Stimulated activated CD8-positive, alpha-beta memory T cell treated with anti-CD3 and anti-CD28 coated beads, Interleukin-15, amount 100 ng/mL, for 24 hours (primary cell): ENCODE data around the gene PEDS1.
"Not testable (repeated sequence)": the region's sequence is repeated elsewhere in the genome, so short reads cannot be mapped to it uniquely, and the experiment has no call there.

Experiments used
- DNase-seq: peaks from one replicate; pipeline ENCODE4 v3.0.0-alpha.2; 2020; ENCODE audit warnings: low read depth

The PEDS1 gene

GRCh38 chr20:50190251-50191064 lies 36.9 kb upstream of the PEDS1 start, which contains the start of gene CEBPB:
Gene CEBPB (plus strand): TSS chr20:50190830. CDS start chr20:50191034, 204 bp downstream.
- DNase-seq, result peak; percentile 67

- no peak for DNase-seq
These were observed 36.2 kb upstream of the PEDS1 start for GRCh38 chr20:50189681-50190250.

DNA sequence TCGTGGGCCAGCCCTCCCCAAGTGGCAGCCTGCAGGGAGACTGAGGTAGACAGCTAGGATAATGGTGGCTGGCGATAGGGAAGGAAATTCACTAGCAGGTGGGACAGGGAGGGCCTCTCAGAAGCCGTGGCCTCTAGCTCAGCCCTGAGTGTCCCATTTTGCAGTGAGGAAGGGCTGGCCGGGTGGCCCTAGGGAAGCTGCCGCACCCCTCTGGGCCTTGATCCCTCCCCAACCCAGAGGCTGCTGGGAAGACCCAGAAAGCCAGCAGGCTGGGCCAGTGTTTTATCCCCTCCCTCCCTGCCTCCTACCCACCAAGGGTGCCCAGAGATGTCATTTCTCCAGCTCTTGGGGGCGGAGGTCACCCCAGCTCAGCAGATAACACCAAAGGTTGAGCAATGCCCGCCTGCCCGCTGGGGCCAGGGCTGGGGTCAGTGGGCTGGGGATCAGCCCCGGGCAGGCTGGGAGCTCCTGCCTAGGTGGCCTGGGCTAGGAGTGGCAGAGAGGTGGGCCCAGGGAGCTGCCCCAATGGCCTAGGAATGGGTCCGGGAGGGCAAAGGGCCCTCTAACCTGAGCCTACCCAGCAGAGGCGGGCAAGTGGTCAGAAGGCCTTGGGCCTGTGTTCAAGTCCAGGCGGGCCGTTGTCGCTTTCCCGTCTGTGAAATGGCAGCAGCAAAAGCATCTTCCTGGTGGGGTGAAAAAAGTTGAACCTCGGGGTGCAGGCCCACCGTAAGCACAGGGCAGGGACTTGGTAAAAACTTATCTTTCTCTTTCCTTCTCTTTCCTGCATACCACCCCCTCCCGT lies 35.6 kb upstream of the PEDS1 start:
- DNase-seq, result no peak

DNA sequence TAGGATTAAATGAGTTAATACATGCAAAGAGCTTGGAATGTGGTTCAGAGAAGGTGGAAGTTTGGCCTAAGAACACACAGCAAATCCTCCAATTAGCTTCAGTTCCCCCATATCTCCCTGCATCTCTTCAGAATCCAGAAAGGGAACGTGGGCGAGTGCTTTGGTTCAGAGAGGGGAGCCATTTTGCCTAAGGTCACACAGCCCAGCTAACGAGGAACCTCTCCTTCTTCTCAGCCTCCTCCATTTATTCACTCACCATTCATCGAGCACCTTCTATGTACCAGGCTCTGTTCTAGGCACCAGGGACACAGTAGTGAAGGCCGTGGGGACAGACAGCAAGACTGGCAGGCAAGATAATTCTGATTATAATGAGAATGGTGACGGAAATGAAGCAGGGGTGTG lies 34.8 kb upstream of the PEDS1 start:
- no peak for DNase-seq

DNA sequence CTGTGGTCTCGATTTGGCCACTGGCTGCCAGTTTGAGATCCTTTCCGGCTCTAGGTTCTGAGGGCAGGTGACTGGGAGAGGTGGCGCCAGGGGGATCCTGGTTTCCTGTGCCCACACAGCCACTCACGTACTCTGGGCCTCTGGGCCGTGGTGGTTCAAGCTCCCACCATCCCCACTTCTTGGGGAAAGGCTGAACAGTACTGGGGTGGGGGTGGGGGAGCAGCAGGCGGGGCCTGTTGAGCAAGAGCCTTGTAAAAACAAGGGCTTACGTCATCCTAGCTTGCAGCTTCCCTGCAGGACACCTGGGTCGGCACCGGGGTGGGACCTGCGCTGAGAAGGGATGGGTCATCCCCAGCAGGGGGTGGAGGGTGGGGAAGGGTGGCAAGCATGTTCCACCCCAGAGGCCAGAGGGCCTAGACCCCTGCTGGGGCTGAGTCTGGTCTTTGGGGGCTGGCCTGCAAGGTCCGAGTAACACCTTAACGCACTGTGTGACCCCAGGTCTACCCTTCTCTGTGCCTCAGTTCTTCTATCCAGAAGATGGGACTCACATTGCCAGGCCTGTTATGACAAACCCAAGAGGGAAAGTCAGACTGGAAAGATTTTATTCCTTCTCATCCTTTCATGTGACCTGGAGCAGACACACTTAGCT lies 34.0 kb upstream of the PEDS1 start:
- DNase-seq, result no peak

DNA sequence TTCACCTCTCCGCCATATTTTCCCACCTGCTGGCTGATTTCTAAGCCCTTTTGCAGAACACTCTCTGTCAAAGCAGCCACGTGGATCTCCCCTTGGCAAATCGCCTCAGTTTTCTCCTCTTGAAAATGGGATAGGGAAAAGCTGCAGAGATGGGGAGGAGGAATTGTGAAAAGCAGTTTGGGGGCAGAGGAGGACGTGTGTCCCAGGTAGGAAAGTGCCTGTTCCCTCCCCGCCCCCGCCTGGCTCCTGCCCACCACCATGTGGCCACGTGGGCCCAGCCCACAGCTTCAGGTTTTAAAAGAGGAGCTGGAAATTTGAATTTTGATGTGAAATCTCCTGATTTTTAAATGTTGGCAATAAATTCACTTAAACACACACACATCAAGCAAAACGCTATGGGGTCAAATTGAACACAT lies 33.5 kb upstream of the PEDS1 start:
- DNase-seq, result no peak

GRCh38 chr20:50186151-50186885 lies 32.8 kb upstream of the PEDS1 start:
- peak; percentile 97 for DNase-seq

DNA sequence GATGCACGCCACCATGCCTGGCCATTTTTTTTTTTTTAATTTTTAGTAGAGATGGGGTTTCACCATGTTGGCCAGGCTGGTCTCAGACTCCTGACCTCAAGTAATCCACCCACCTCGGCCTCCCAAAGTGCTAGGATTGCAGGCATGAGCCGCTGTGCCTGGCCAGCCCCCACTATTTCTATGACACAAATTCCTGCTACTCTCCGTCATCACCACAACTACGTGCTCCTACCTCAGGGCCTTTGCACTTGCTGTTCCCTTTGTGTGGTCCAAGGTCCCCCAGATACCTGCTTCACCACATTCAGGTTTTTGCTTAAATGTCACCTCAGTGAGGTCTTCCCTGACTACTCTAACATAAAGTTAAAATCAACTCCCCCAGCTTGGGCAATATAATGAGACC lies 31.9 kb upstream of the PEDS1 start:
- no peak for DNase-seq

DNA sequence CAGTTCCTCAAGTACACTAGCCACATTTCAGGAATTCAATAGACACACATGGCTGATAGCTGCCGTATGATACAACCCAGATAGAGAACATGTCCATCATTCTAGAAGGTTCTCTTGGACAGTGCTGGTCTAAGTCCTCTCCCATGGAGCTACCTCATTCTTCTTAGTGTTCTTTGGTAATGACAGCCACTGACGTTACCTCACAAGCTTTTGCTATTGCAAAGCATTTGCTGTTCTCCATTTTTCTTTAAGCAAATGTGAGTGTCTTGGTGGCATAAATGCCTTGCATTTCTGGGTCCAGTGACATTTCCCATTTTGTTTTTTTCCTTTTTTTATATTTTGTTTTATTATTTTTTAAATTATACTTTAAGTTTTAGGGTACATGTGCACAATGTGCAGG lies 28.8 kb upstream of the PEDS1 start:
- DNase-seq, result no peak

DNA sequence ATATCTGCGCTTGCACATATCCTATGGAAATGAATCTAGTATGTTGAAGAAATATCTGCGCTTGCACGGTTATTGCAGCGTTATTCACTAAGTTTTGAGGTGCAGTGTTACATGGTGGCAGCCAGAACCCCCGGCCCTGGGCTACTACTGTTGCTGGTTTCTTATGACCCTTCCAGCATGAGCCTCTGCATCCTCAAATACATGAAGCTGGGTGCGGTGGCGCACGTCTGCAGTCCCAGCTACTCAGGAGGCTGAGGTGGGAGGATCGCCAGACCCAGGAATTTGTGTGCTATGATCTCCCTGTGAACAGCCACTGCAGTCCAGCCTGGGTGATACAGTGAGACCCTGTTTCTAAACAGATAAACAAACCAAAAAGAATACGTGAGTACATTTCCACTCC lies 27.8 kb upstream of the PEDS1 start:
- no peak for DNase-seq

DNA sequence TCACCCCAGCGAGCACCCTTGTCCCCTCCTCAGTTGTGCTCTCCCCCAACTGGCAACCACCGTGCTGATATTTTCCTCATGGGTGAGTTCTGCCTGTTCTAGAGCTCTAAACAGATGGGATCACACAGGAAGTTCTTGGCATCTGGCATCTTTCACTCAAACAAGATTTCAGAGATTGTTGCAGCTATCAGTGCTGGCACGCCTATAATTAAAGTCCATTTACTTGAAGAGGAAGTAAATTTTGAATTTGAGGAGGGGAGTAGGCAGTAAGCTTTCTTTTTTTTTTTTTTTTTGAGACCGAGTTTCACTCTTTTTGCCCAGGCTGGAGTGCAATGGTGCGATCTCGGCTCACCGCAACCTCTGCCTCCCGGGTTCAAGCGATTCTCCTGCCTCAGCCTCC lies 25.1 kb upstream of the PEDS1 start:
- DNase-seq, result not testable (repeated sequence)

- DNase-seq, result no peak
These were observed 22.7 kb upstream of the PEDS1 start for GRCh38 chr20:50175938-50176933.

DNA sequence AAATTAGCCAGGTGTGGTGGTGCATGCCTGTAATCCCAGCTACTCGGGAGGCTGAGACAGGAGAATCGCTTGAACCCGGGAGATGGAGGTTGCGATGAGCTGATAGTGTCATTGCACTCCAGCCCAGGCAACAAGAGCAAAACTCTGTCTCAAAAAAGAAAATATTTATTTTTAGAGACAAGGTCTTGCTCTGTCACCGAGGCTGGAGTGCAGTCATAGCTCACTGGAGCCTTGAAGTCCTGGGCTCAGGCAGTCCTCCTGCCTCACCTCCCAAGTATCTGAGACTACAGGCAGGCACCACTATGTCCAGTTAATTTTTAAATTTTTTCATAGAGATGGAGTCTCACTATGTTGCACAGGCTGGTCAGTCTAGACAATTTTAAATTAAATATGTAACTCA lies 20.9 kb upstream of the PEDS1 start:
- DNase-seq, result no peak

DNA sequence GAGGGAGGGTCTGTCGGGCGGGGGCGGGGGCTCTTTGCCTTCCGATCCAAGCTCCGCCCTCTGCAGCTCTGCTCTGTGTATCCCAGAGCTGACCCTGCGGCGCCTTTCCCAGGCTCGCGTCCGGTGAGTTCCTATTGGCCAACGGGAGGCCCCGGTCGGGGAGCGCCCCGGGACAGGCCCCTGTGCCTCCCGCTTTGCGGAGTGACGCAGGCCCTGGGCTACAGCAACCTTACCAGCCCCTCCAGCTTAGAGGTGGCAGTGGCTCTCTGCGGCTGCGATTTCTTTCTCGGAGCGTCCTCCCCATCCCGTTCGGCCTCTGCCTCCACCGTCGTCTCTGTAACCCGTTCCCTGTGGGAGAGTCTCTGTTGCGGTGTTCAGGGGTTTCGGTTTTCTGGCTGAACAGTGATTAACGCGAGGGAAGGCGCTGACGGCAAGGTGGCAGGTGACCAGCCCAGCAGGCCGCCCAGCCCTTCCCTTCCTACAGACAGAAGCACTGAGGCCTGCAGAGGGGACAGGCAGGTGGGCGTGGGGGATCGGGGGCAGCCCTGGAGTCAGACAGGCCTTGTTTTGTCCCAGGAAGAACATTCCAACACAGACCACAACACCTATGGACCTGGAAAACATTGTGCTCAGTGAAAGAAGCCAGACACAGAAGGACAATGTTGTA lies 19.0 kb upstream of the PEDS1 start:
- no peak for DNase-seq

DNA sequence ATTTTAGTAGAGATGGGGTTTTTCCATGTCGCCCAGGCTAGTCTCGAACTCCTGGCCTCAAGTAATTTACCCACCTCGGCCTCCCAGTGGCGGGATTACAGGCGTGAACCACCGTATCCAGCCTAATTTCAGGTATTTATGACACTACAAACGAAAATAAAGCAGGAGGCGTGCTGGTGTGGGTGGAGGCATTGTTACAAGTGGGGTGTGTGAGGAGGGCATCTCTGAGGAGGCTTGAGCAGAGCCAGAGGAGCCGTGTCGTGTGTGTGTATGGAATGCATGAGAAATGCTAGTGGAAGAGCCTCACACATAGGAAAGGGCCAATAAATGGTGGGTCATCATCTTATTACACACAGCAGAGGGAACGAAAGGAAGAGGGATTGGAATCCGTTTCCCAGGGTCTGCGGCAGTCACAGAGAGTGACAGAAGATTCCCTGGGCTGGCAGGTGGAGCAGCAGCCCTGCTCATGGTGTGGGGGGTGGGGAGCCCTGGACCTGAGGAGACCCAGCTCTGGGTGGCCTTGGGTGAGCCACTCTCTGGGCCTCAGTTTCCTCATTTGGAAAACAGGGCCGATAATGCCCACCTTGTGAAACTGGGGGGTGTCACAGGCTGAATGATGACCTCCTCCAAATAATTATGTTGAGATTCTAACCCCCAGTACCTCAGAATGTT lies 17.2 kb upstream of the PEDS1 start:
- no peak for DNase-seq

GRCh38 chr20:50169329-50169823 lies 15.9 kb upstream of the PEDS1 start:
- DNase-seq, result peak; percentile 66

- DNase-seq, result peak; percentile 39
These were observed 12.4 kb upstream of the PEDS1 start for GRCh38 chr20:50165684-50166554.
